Neutrophil (primary cell): ENCODE data around the gene TEAD3.
A peak's percentile ranks its signal among the peaks of the same experiment; 100 is the strongest.

Experiments used
- H3K27ac ChIP-seq: fragments of 200-600 bp; sonication (generic); 2 replicates; pipeline ENCODE4 v1.5.1; 2016; ENCODE audit warnings: mild to moderate bottlenecking, moderate library complexity
- H3K27me3 ChIP-seq: fragments of 200-600 bp; sonication (generic); 2 replicates; pipeline ENCODE4 v1.6.0; 2016; ENCODE audit warnings: mild to moderate bottlenecking
- H3K36me3 ChIP-seq: fragments of 200-600 bp; sonication (generic); 2 replicates; pipeline ENCODE4 v1.5.1; 2017
- H3K4me1 ChIP-seq, 2 experiments: fragments of 200-600 bp in 1 of 2; sonication (generic) in 1 of 2; 1 replicate in 1 of 2; 2 replicates in 1 of 2; pipeline versions ENCODE4 v1.5.1 to v1.6.1; 2013 to 2016; ENCODE audit warnings: low read depth in 1 of 2, low read length in 1 of 2, mild to moderate bottlenecking in 1 of 2, moderate library complexity in 1 of 2; ENCODE audit not compliant: control insufficient read depth in 1 of 2, insufficient read depth in 1 of 2
- H3K4me3 ChIP-seq, 2 experiments: fragments of 200-600 bp in 1 of 2; sonication (generic) in 1 of 2; 1 replicate in 1 of 2; 2 replicates in 1 of 2; pipeline ENCODE4 v1.5.1; 2013 to 2016; ENCODE audit warnings: low read depth in 1 of 2, low read length in 1 of 2, mild to moderate bottlenecking in 1 of 2, moderate library complexity in 1 of 2
- H3K9me3 ChIP-seq: fragments of 200-600 bp; sonication (generic); 2 replicates; pipeline ENCODE4 v1.5.1; 2016
- CTCF ChIP-seq: fragments of 200-600 bp; sonication (generic); IDR thresholded peaks from 2 replicates; pipeline ENCODE4 v1.5.1; 2016; ENCODE audit warnings: antibody characterized with exemption

Gene TEAD3

GRCh38 chr6:35534407-35535170 is 37.7 kb upstream of the TEAD3 start:
- Histone ChIP-seq H3K4me3 (no peak overlapping the region), H3K36me3 (no peaks in the 10 kb centered on the region), H3K9me3 (no peaks in the 10 kb centered on the region), H3K27me3 (peaks cover 5% of the 10 kb centered on the region), H3K4me1 (no peaks in the 10 kb centered on the region), H3K27ac (no peak overlapping the region)
- no peak for TF ChIP-seq CTCF

GRCh38 chr6:35533981-35534380 is 37.1 kb upstream of the TEAD3 start:
- Histone ChIP-seq H3K4me3 (no peak overlapping the region), H3K27ac (no peak overlapping the region), H3K4me1 (no peaks in the 10 kb centered on the region), H3K27me3 (peaks cover 5% of the 10 kb centered on the region), H3K9me3 (no peaks in the 10 kb centered on the region), H3K36me3 (no peaks in the 10 kb centered on the region)
- TF ChIP-seq CTCF: no peak

DNA sequence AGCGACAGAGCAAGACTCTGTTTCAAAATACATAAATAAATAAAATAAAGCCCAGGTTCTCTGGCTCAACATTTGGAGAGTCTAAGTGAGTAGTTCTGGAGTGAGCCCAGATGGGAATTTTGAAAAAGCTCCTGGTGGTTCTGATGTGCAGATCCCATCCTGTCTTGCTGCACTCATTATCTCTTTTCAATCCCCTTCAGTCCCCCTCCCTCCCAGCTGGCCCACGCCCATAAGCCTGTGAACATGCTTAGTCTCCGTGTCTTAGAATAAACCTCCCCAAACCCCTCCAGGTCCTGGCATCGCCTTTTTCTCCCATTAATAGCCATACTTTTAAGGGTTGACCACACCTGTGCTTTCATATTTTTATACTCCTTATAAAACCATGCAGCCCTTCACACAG is 35.2 kb upstream of the TEAD3 start:
- peaks cover 15% of the 10 kb centered on the region for H3K27me3 ChIP-seq
- H3K36me3 ChIP-seq: no peaks in the 10 kb centered on the region
- H3K4me1 ChIP-seq: no peaks in the 10 kb centered on the region
- H3K9me3 ChIP-seq: no peaks in the 10 kb centered on the region
- no peak for TF ChIP-seq CTCF
- no peak overlapping the region for H3K4me3 ChIP-seq
- H3K27ac ChIP-seq: no peak overlapping the region

- Histone ChIP-seq H3K4me3 (no peak overlapping the region), H3K4me1 (peaks cover 8 to 10% of the 10 kb centered on the region in 2 experiments), H3K27me3 (peaks cover 16% of the 10 kb centered on the region), H3K36me3 (no peaks in the 10 kb centered on the region), H3K27ac (no peak overlapping the region), H3K9me3 (no peaks in the 10 kb centered on the region)
- TF ChIP-seq CTCF: no peak
These were observed 27.6 kb upstream of the TEAD3 start for GRCh38 chr6:35524380-35525020.

- Histone ChIP-seq H3K9me3 (no peaks in the 10 kb centered on the region), H3K27ac (no peak overlapping the region), H3K36me3 (no peaks in the 10 kb centered on the region), H3K4me1 (peaks cover 8 to 10% of the 10 kb centered on the region in 2 experiments), H3K4me3 (peak overlapping the region; percentile 35 to 59), H3K27me3 (peaks cover 13% of the 10 kb centered on the region)
- TF ChIP-seq CTCF: peak; percentile 94
These were observed 26.1 kb upstream of the TEAD3 start for GRCh38 chr6:35522660-35523658.
